GM23338 (cell line): ENCODE measurements around the gene MYOM1. TPM values are rescaled to one million over a fixed set of nuclear protein-coding genes. Genes with fewer than 3 reads are reported as not detected.

Source experiments
- ATAC-seq: fragments of 200-7000 bp; cut with Tn5 transposase; 3 replicates; pipeline ENCODE4 v1.9.1; 2020
- DNase-seq: peaks from one replicate; pipeline ENCODE4 v3.0.0-alpha.2; 2015; ENCODE audit warnings: low spot score
- H2AFZ ChIP-seq: fragments of 200-600 bp; sonication (generic); 2 replicates; pipeline ENCODE4 v1.8.0; 2016; ENCODE audit warnings: antibody characterized with exemption, mild to moderate bottlenecking, moderate library complexity
- H3F3A ChIP-seq: fragments of 200-600 bp; sonication (generic); replicated peaks from 2 replicates; pipeline ENCODE4 v1.8.0; 2017; ENCODE audit warnings: antibody characterized with exemption, mixed run types, low read depth
- H3K27ac ChIP-seq: fragments of 200-600 bp; sonication (generic); 2 replicates; pipeline ENCODE4 v1.6.1; 2016; ENCODE audit warnings: low read depth
- H3K27me3 ChIP-seq: fragments of 200-600 bp; sonication (generic); 2 replicates; pipeline ENCODE4 v1.8.0; 2016; ENCODE audit warnings: mild to moderate bottlenecking, mixed run types, moderate library complexity; ENCODE audit not compliant: insufficient read depth
- H3K36me3 ChIP-seq: fragments of 200-600 bp; sonication (generic); 2 replicates; pipeline ENCODE4 v1.8.0; 2016; ENCODE audit warnings: mild to moderate bottlenecking; ENCODE audit not compliant: insufficient read depth
- H3K4me1 ChIP-seq: fragments of 200-600 bp; sonication (generic); 2 replicates; pipeline ENCODE4 v1.8.0; 2016; ENCODE audit warnings: mild to moderate bottlenecking, moderate library complexity; ENCODE audit not compliant: insufficient read depth
- H3K4me2 ChIP-seq: fragments of 200-600 bp; sonication (generic); 2 replicates; pipeline ENCODE4 v1.7.1; 2017; ENCODE audit warnings: mixed run types
- H3K4me3 ChIP-seq: fragments of 200-600 bp; sonication (generic); 2 replicates; pipeline ENCODE4 v1.6.1; 2016; ENCODE audit warnings: mixed run types
- H3K79me2 ChIP-seq: fragments of 200-600 bp; sonication (generic); replicated peaks from 2 replicates; pipeline ENCODE4 v1.8.0; 2017; ENCODE audit warnings: mild to moderate bottlenecking; ENCODE audit not compliant: insufficient read depth
- H3K9me2 ChIP-seq: fragments of 200-600 bp; sonication (generic); 2 replicates; pipeline ENCODE4 v1.8.0; 2017; ENCODE audit not compliant: insufficient read depth
- H4K20me1 ChIP-seq: fragments of 200-600 bp; sonication (generic); replicated peaks from 2 replicates; pipeline ENCODE4 v1.8.0; 2017; ENCODE audit warnings: mild to moderate bottlenecking; ENCODE audit not compliant: insufficient read depth
- H3K27ac Mint-ChIP-seq: 2 replicates; pipeline ENCODE4 v1.8.0; 2020; ENCODE audit warnings: inconsistent platforms, mild to moderate bottlenecking, moderate library complexity, mixed read lengths
- H3K27me3 Mint-ChIP-seq: 3 replicates; pipeline ENCODE4 v1.8.0; 2022; ENCODE audit warnings: low read depth, mild to moderate bottlenecking, moderate library complexity, mixed read lengths, inconsistent platforms; ENCODE audit not compliant: insufficient read depth, poor library complexity
- H3K36me3 Mint-ChIP-seq: 3 replicates; pipeline ENCODE4 v1.8.0; 2021; ENCODE audit warnings: low read depth, mild to moderate bottlenecking, inconsistent platforms, moderate library complexity, mixed read lengths
- H3K4me1 Mint-ChIP-seq: 3 replicates; pipeline ENCODE4 v1.8.0; 2020; ENCODE audit warnings: mild to moderate bottlenecking, inconsistent platforms, mixed read lengths
- H3K4me3 Mint-ChIP-seq: 3 replicates; pipeline ENCODE4 v1.8.0; 2021; ENCODE audit warnings: moderate library complexity, mild to moderate bottlenecking, inconsistent platforms, mixed read lengths
- H3K9me3 Mint-ChIP-seq: 3 replicates; pipeline ENCODE4 v1.8.0; 2020; ENCODE audit warnings: moderate library complexity, mild to moderate bottlenecking, inconsistent platforms, mixed read lengths
- CREB1 ChIP-seq: fragments of 250-450 bp; sonication (Bioruptor Pico); IDR thresholded peaks from 2 replicates; pipeline ENCODE4 v1.5.0; 2020; ENCODE audit warnings: low read depth, mild to moderate bottlenecking, moderate library complexity
- EZH2 ChIP-seq: fragments of 200-600 bp; sonication (generic); IDR thresholded peaks from one replicate; pipeline ENCODE4 v1.8.0; 2017; ENCODE audit warnings: antibody characterized with exemption, mild to moderate bottlenecking, low read depth; ENCODE audit not compliant: unreplicated experiment
- EZH2phosphoT487 ChIP-seq: fragments of 200-600 bp; sonication (generic); IDR thresholded peaks from one replicate; pipeline ENCODE4 v1.8.1; 2018; ENCODE audit warnings: antibody characterized with exemption; ENCODE audit not compliant: unreplicated experiment
- JUNB ChIP-seq: IDR thresholded peaks from one replicate; pipeline ENCODE4 v1.6.1; 2016; ENCODE audit warnings: antibody characterized with exemption; ENCODE audit not compliant: unreplicated experiment
- NANOG ChIP-seq: IDR thresholded peaks from 2 replicates; pipeline ENCODE4 v1.6.1; 2016; ENCODE audit warnings: antibody characterized with exemption, borderline replicate concordance
- POLR2AphosphoS5 ChIP-seq: IDR thresholded peaks from 2 replicates; pipeline ENCODE4 v1.6.1; 2016; ENCODE audit warnings: antibody characterized with exemption, low read depth
- STAT1 ChIP-seq: IDR thresholded peaks from one replicate; pipeline ENCODE4 v1.6.1; 2016; ENCODE audit warnings: antibody characterized with exemption; ENCODE audit not compliant: unreplicated experiment
- ZNF114 ChIP-seq: fragments of 250-450 bp; sonication (Bioruptor Pico); IDR thresholded peaks from 2 replicates; pipeline ENCODE4 v1.5.0; 2020; ENCODE audit warnings: mild to moderate bottlenecking, moderate library complexity
- ZNF331 ChIP-seq: fragments of 250-450 bp; sonication (Bioruptor Pico); IDR thresholded peaks from 2 replicates; pipeline ENCODE4 v1.5.0; 2020; ENCODE audit warnings: low read depth, mild to moderate bottlenecking, moderate library complexity
- polyA plus RNA-seq: library from polyadenylated mRNA; unstranded; fragments of >200 nt; fragmentation: Nextera tagmentation; extraction: Ambion mirVana; gene quantifications from 2 replicates; pipeline ENCODE4 v1.2.1, GENCODE V29; 2016
- total RNA-seq: library from RNA; depleted of rRNA; stranded (reverse); fragments of >200 nt; shearing (Covaris generic); gene quantifications from 2 replicates; pipeline ENCODE4 v1.2.3, GENCODE V29; 2014
- TF ChIP-seq, protein P1 (sequence below): IDR thresholded peaks from 2 replicates; pipeline ENCODE4 v1.6.1; 2016; ENCODE audit warnings: antibody characterized with exemption
- TF ChIP-seq, protein P2 (sequence below): IDR thresholded peaks from one replicate; pipeline ENCODE4 v1.6.1; 2018; ENCODE audit warnings: antibody characterized with exemption; ENCODE audit not compliant: unreplicated experiment
- TF ChIP-seq, protein P3 (sequence below), 2 experiments: fragments of 200-600 bp in 1 of 2; sonication (generic) in 1 of 2; conservative IDR thresholded peaks; 2 replicates each; pipeline versions ENCODE4 v1.5.1 to v1.6.1; 2016 to 2017; ENCODE audit warnings: antibody characterized with exemption in 2 of 2, low read depth in 2 of 2, mild to moderate bottlenecking in 2 of 2, moderate library complexity in 1 of 2
- TF ChIP-seq, protein P4 (sequence below): fragments of 250-450 bp; sonication (Bioruptor Pico); IDR thresholded peaks from 2 replicates; pipeline ENCODE4 v1.5.0; 2020; ENCODE audit warnings: mild to moderate bottlenecking, moderate library complexity

The MYOM1 gene
- total and polyA plus RNA-seq, 2 experiments from 2014 or later = 0.27 to 0.38 TPM

DNA sequence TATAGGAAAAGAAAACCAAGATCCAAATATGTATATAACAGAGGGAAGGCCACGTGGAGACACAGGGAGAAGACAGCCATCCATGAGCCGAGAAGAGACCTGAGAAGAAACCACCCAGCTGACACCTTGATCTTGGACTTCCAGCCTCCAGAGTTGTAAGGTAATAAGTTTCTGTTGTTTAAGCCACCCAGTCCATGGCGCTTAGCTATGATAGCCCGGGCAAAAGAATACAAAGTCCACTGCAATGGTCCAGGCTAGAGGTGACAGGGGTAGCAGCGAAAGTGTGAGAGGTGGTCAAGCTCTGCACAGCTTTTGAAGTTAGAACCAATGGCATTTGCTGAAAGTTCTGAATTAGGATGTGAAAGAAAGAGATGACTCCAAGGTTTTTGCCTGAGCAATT is 2.8 kb downstream of the MYOM1 start:
- Mint-ChIP-seq H3K36me3 (no peaks in the 10 kb centered on the region), H3K4me1 (peaks cover 15% of the 10 kb centered on the region; the same call in 2 of the 3 replicates), H3K4me3 (no peak overlapping the region), H3K27ac (no peak overlapping the region), H3K9me3 (no peaks in the 10 kb centered on the region), H3K27me3 (no peaks in the 10 kb centered on the region)
- DNase-seq (no peak), ATAC-seq (no peak)
- no peak overlapping the region for H3K4me3 ChIP-seq
- H3K4me2 ChIP-seq = no peak overlapping the region
- no peak overlapping the region for H2AFZ ChIP-seq
- H4K20me1 ChIP-seq = no peaks in the 10 kb centered on the region
- peaks cover 14% of the 10 kb centered on the region for H3K4me1 ChIP-seq
- H3K36me3 ChIP-seq = no peaks in the 10 kb centered on the region; the same call in 1 of the 2 replicates
- H3F3A ChIP-seq = no peaks in the 10 kb centered on the region
- H3K27me3 ChIP-seq = no peaks in the 10 kb centered on the region
- no peaks in the 10 kb centered on the region for H3K79me2 ChIP-seq
- TF ChIP-seq ZNF114 (CRISPR knock-in tag) (no peak), NANOG (no peak), STAT1 (no peak), EZH2 (no peak), JUNB (no peak), ZNF331 (CRISPR knock-in tag) (no peak), POLR2AphosphoS5 (no peak), EZH2phosphoT487 (no peak), CREB1 (no peak)
- TF ChIP-seq, protein P1, sequence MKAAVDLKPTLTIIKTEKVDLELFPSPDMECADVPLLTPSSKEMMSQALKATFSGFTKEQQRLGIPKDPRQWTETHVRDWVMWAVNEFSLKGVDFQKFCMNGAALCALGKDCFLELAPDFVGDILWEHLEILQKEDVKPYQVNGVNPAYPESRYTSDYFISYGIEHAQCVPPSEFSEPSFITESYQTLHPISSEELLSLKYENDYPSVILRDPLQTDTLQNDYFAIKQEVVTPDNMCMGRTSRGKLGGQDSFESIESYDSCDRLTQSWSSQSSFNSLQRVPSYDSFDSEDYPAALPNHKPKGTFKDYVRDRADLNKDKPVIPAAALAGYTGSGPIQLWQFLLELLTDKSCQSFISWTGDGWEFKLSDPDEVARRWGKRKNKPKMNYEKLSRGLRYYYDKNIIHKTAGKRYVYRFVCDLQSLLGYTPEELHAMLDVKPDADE = no peak
- TF ChIP-seq, protein P2, sequence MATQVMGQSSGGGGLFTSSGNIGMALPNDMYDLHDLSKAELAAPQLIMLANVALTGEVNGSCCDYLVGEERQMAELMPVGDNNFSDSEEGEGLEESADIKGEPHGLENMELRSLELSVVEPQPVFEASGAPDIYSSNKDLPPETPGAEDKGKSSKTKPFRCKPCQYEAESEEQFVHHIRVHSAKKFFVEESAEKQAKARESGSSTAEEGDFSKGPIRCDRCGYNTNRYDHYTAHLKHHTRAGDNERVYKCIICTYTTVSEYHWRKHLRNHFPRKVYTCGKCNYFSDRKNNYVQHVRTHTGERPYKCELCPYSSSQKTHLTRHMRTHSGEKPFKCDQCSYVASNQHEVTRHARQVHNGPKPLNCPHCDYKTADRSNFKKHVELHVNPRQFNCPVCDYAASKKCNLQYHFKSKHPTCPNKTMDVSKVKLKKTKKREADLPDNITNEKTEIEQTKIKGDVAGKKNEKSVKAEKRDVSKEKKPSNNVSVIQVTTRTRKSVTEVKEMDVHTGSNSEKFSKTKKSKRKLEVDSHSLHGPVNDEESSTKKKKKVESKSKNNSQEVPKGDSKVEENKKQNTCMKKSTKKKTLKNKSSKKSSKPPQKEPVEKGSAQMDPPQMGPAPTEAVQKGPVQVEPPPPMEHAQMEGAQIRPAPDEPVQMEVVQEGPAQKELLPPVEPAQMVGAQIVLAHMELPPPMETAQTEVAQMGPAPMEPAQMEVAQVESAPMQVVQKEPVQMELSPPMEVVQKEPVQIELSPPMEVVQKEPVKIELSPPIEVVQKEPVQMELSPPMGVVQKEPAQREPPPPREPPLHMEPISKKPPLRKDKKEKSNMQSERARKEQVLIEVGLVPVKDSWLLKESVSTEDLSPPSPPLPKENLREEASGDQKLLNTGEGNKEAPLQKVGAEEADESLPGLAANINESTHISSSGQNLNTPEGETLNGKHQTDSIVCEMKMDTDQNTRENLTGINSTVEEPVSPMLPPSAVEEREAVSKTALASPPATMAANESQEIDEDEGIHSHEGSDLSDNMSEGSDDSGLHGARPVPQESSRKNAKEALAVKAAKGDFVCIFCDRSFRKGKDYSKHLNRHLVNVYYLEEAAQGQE = no peak
- TF ChIP-seq, protein P3, sequence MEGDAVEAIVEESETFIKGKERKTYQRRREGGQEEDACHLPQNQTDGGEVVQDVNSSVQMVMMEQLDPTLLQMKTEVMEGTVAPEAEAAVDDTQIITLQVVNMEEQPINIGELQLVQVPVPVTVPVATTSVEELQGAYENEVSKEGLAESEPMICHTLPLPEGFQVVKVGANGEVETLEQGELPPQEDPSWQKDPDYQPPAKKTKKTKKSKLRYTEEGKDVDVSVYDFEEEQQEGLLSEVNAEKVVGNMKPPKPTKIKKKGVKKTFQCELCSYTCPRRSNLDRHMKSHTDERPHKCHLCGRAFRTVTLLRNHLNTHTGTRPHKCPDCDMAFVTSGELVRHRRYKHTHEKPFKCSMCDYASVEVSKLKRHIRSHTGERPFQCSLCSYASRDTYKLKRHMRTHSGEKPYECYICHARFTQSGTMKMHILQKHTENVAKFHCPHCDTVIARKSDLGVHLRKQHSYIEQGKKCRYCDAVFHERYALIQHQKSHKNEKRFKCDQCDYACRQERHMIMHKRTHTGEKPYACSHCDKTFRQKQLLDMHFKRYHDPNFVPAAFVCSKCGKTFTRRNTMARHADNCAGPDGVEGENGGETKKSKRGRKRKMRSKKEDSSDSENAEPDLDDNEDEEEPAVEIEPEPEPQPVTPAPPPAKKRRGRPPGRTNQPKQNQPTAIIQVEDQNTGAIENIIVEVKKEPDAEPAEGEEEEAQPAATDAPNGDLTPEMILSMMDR (conservative IDR thresholded peaks at IDR 0.05; ENCODE audit: low read depth in 2 of 2) = no peak
- TF ChIP-seq, protein P4, sequence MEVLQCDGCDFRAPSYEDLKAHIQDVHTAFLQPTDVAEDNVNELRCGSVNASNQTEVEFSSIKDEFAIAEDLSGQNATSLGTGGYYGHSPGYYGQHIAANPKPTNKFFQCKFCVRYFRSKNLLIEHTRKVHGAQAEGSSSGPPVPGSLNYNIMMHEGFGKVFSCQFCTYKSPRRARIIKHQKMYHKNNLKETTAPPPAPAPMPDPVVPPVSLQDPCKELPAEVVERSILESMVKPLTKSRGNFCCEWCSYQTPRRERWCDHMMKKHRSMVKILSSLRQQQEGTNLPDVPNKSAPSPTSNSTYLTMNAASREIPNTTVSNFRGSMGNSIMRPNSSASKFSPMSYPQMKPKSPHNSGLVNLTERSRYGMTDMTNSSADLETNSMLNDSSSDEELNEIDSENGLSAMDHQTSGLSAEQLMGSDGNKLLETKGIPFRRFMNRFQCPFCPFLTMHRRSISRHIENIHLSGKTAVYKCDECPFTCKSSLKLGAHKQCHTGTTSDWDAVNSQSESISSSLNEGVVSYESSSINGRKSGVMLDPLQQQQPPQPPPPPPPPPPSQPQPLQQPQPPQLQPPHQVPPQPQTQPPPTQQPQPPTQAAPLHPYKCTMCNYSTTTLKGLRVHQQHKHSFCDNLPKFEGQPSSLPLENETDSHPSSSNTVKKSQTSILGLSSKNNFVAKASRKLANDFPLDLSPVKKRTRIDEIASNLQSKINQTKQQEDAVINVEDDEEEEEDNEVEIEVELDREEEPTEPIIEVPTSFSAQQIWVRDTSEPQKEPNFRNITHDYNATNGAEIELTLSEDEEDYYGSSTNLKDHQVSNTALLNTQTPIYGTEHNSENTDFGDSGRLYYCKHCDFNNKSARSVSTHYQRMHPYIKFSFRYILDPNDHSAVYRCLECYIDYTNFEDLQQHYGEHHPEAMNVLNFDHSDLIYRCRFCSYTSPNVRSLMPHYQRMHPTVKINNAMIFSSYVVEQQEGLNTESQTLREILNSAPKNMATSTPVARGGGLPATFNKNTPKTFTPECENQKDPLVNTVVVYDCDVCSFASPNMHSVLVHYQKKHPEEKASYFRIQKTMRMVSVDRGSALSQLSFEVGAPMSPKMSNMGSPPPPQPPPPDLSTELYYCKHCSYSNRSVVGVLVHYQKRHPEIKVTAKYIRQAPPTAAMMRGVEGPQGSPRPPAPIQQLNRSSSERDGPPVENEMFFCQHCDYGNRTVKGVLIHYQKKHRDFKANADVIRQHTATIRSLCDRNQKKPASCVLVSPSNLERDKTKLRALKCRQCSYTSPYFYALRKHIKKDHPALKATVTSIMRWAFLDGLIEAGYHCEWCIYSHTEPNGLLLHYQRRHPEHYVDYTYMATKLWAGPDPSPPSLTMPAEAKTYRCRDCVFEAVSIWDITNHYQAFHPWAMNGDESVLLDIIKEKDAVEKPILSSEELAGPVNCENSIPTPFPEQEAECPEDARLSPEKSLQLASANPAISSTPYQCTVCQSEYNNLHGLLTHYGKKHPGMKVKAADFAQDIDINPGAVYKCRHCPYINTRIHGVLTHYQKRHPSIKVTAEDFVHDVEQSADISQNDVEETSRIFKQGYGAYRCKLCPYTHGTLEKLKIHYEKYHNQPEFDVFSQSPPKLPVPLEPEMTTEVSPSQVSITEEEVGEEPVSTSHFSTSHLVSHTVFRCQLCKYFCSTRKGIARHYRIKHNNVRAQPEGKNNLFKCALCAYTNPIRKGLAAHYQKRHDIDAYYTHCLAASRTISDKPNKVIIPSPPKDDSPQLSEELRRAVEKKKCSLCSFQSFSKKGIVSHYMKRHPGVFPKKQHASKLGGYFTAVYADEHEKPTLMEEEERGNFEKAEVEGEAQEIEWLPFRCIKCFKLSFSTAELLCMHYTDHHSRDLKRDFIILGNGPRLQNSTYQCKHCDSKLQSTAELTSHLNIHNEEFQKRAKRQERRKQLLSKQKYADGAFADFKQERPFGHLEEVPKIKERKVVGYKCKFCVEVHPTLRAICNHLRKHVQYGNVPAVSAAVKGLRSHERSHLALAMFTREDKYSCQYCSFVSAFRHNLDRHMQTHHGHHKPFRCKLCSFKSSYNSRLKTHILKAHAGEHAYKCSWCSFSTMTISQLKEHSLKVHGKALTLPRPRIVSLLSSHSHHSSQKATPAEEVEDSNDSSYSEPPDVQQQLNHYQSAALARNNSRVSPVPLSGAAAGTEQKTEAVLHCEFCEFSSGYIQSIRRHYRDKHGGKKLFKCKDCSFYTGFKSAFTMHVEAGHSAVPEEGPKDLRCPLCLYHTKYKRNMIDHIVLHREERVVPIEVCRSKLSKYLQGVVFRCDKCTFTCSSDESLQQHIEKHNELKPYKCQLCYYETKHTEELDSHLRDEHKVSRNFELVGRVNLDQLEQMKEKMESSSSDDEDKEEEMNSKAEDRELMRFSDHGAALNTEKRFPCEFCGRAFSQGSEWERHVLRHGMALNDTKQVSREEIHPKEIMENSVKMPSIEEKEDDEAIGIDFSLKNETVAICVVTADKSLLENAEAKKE (CRISPR knock-in tag) = no peak
- no peak overlapping the region for H3K27ac ChIP-seq
- no peaks in the 10 kb centered on the region; the same call in 1 of the 2 replicates for H3K9me2 ChIP-seq
